H1 (cell line): ENCODE data around the gene UBE2M. TPM values are rescaled to one million over a fixed set of nuclear protein-coding genes. Genes with fewer than 3 reads are reported as not detected.

Experiments used
- ASH2L ChIP-seq: fragments of 200-600, 300-600 bp; sonication (generic); IDR thresholded peaks from one replicate; pipeline ENCODE4 v1.7.1; 2017; ENCODE audit warnings: low read length
- CTCF ChIP-seq, 3 experiments: IDR thresholded peaks; 1 replicate in 2 of 3; 2 replicates in 1 of 3; pipeline versions ENCODE4 v1.5.1 to v1.6.1; 2011; ENCODE audit warnings: low read length in 3 of 3, mild to moderate bottlenecking in 3 of 3, inconsistent platforms in 2 of 3, low read depth in 1 of 3, moderate library complexity in 1 of 3; ENCODE audit not compliant: insufficient read depth in 1 of 3; ENCODE audit errors: control extremely low read depth in 1 of 3
- GTF2F1 ChIP-seq: IDR thresholded peaks from 2 replicates; pipeline ENCODE4 v1.6.1; 2012; ENCODE audit warnings: low read depth, low read length, improper control_type of control experiment, borderline replicate concordance
- KDM1A ChIP-seq: fragments of 200-600, 300-600 bp; sonication (generic); IDR thresholded peaks from 2 replicates; pipeline ENCODE4 v1.7.1; 2016; ENCODE audit warnings: mild to moderate bottlenecking, low read length, borderline replicate concordance
- MAX ChIP-seq: IDR thresholded peaks from 2 replicates; pipeline ENCODE4 v1.6.1; 2012; ENCODE audit warnings: inconsistent platforms
- POLR2A ChIP-seq, 2 experiments: IDR thresholded peaks; 1 replicate in 1 of 2; 2 replicates in 1 of 2; pipeline ENCODE4 v1.6.1; 2011; ENCODE audit warnings: low read depth in 2 of 2, low read length in 2 of 2, mild to moderate bottlenecking in 2 of 2; ENCODE audit errors: control extremely low read depth in 1 of 2
- TAF1 ChIP-seq: IDR thresholded peaks from 2 replicates; pipeline ENCODE4 v1.6.1; 2011; ENCODE audit warnings: mild to moderate bottlenecking, low read depth, low read length
- polyA plus RNA-seq, 7 experiments: library from polyadenylated mRNA; depleted of rRNA in 3 of 7; stranded (reverse) in 5 of 7; unstranded in 2 of 7; fragments of >200 nt in 5 of 7; fragments of 200-250 nt in 2 of 7; gene quantifications; 1 replicate in 5 of 7; 2 replicates in 1 of 7; 4 replicates in 1 of 7; pipeline versions ENCODE4 v1.2.1 to v1.2.3, GENCODE V29; 2011 to 2013; ENCODE audit warnings: missing spikeins in 2 of 7, mixed read lengths in 2 of 7
- total RNA-seq: library from RNA; stranded (reverse); fragmentation: NEBNext Ultra II Directional; extraction: Animal tissue kit (Norgen Biotek cat#: 25700); gene quantifications from 2 replicates; pipeline ENCODE4 v1.2.1, GENCODE V29; 2021
- TF ChIP-seq, protein P1 (sequence below): IDR thresholded peaks from 2 replicates; pipeline ENCODE4 v1.6.1; 2012; ENCODE audit warnings: low read length, inconsistent platforms

UBE2M gene
- total and polyA plus RNA-seq, 2 of the 8 experiments (the other 6 are each of a cell fraction or from before 2014, with no cell fraction given) = 93.8 to 114 TPM

GRCh38 chr19:58545286-58546018, 13.0 kb downstream of the UBE2M start (continued):
- TF ChIP-seq CTCF (IDR thresholded peaks at IDR 0.05; ENCODE audit: control extremely low read depth in 1 of 3, insufficient read depth in 1 of 3, low read depth in 1 of 3, low read length in 3 of 3) (no peak), ASH2L (peak; percentile 48), MAX (no peak), GTF2F1 (no peak), POLR2A (IDR thresholded peaks at IDR 0.05; ENCODE audit: control extremely low read depth in 1 of 2, low read depth in 2 of 2, low read length in 2 of 2) (peak in 1 of 2 experiments; percentile 29; a peak in 2 of 3 replicates), TAF1 (no peak), KDM1A (no peak)
- TF ChIP-seq, protein P1, sequence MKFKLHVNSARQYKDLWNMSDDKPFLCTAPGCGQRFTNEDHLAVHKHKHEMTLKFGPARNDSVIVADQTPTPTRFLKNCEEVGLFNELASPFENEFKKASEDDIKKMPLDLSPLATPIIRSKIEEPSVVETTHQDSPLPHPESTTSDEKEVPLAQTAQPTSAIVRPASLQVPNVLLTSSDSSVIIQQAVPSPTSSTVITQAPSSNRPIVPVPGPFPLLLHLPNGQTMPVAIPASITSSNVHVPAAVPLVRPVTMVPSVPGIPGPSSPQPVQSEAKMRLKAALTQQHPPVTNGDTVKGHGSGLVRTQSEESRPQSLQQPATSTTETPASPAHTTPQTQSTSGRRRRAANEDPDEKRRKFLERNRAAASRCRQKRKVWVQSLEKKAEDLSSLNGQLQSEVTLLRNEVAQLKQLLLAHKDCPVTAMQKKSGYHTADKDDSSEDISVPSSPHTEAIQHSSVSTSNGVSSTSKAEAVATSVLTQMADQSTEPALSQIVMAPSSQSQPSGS = 0 out of 2 replicates have a peak, but pooled peaks have one; percentile 11
- TF ChIP-seq, all 59 proteins: peak for 5
